Right ventricle myocardium inferior (tissue), 1 donor: ENCODE measurements around the gene UBXN7. TPM values are rescaled to one million over a fixed set of nuclear protein-coding genes. Genes with fewer than 3 reads are reported as not detected.
"Not testable (repeated sequence)": the region's sequence is repeated elsewhere in the genome, so short reads cannot be mapped to it uniquely, and the experiment has no call there.

Experiments used
- ATAC-seq: fragments of 200-7000 bp; cut with Tn5 transposase; one replicate; pipeline ENCODE4 v1.9.1; 2020; ENCODE audit warnings: mild to moderate bottlenecking, moderate library complexity
- DNase-seq: peaks from one replicate; pipeline ENCODE4 v3.0.0; 2021; ENCODE audit errors: missing footprints
- intact Hi-C: fragments of 100-400 bp; cut with DNase I; formaldehyde crosslinking; loops from one replicate; pipeline ENCODE4 v1.11.0; 2022
- total RNA-seq: library from RNA; stranded (reverse); fragmentation: NEBNext Ultra II Directional; extraction: Animal tissue kit (Norgen Biotek cat#: 25700); gene quantifications from one replicate; pipeline ENCODE4 v1.2.1, GENCODE V29; 2021
- donor health status: DM: no; HTN: yes; CAD: no; lungs with severe emphysema.

The UBXN7 gene
- total RNA-seq, 1 donor from 2014 or later = 31.1 TPM

DNA sequence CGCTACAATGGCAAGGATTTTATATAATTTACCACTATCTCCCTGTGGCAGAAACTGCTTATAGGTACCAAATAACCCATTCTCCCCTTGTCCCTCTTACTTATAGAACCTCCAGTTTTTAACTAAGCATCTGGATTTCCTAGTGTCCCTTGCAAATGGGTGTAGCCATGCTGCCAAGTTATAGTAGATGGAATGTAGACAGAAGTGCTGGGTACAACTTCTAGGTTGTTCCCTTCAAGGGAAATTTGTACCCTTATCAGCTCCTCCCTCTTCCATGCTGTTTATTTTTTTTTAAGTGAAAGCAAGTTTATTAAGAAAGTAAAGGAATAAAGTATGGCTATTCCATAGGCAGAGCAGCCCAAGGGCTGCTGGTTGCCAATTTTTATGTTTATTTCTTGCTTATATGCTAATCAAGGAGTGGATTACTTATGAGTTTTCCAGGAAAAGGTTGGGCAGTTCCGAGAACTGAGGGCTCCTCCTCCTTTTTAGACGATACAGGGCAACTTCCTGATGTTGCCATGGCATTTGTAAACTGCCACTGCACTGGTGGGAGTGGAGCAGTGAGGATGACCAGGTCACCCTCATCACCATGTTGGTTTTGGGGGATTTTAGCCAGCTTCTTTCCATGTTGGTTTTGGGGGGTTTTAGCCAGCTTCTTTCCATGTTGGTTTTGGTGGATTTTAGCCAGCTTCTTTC, 53.9 kb downstream of the UBXN7 start:
- ATAC-seq (no peak), DNase-seq (no peak)
- intact Hi-C loops = no loop called here

DNA sequence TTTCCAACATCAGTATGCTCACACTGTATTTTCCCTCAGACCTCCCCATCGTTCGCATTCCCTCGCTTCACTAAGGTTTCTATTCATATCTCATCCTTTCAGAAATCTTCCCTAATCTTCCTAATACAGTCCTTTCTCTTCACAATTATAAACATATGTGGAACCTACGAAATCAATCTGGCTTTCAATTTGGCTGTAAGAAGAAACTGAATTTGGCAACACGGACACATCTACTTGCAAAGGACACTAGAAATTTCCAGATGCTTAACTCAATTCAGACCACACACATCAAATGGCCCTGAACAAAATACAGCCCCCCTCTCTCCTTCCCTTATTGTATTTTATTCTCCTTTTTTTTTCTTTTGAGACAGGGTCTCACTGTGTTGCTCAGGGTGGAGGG, 54.9 kb downstream of the UBXN7 start:
- no peak for DNase-seq
- ATAC-seq = no peak
- intact Hi-C loops = no loop called here

DNA sequence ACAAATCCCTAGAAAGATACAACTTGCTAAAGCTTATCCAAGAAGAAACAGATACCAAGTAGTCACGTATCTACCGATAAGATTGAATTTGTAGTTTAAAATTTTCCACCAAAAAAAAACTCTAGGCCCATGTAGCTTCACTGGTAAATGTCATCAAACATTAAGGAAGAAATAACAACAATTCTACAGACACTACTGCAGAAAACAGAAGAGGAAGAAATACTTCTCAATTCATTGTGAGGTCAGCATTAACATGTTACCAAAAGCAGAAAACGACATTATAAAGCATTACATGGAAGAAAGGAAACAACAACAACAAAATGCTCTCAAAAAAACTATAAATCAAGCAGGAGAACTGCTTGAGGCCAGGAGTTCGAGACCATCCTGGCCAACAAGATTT, 66.5 kb downstream of the UBXN7 start:
- ATAC-seq (no peak), DNase-seq (no peak)
- intact Hi-C loops = no loop called here

DNA sequence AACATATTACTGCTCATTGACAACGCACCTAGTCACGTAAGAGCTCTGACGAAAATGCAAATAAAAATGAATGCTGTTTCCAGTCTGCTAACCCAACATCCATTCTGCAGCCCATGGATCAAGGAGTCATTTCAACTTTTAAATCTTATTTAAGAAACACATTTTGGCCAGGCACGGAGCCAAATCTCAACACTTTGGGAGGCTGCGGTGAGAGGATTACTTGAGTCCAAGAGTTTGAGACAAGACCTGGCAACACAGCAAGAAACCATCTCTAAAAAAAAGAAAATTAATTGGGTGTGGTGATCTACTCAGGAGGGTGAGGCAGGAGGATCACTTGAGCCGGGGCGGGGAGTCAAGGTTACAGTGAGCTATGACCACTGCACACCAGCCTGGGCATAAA, 71.6 kb downstream of the UBXN7 start:
- ATAC-seq (no peak), DNase-seq (no peak)
- intact Hi-C loops = no loop called here

DNA sequence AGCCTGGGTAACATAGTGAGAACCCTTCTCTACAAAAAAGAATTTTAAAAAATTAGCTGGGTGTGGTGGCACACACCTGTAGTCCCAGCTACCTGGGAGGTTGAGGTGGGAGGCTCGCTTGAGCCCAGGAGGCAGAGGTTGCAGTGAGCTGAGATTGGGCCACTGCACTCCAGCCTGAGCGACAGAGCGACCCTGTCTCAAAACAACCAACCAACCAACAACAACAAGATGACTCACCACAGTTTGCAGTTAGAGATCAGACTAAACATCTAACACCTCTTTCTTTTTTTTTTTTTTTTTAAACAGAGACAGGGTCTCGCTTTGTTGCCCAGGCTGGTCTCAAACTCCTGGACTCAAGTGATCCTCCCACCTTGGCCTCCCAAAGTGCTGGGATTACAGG, 73.7 kb downstream of the UBXN7 start:
- DNase-seq, intact Hi-C loops, ATAC-seq: not testable (repeated sequence)

DNA sequence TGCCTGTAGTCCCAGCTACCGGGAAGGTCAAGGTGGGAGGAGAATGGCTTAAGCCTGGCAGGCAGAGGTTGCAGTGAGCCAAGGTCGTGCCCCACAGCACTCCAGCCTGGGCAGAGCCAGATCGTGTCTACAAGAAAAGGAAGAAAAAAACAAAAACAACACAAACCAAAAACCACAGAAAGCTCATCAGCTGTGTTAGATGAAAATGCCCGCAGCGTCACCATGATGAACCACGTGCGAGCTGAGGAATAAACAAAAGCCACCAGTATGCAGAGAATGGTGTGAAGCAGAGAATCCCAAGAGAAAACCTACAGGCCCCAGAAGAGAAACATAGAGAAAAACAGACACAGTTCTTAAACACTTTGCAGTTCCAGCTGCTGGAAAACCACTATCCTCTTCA, 74.3 kb downstream of the UBXN7 start:
- DNase-seq = no peak
- intact Hi-C loops = no loop called here
- ATAC-seq = no peak

DNA sequence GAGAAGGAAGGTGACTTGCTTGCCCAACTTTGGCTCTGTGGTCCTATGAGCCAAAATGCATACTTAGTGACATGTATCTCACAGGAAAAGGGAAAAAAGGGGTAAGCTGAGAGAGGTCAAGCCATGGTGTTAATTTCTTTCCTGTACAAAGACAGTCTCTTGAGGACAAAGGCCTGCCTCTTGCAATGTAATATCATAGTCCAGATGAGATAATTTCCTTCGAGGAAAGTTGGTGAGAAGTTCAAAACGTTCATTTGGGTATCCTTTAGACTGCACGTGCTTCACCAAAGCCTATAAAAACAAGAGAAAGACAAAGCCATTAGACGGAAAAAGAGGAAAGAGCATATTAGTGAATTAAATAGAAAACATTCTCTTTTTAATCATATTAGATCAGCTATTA, 75.7 kb downstream of the UBXN7 start:
- intact Hi-C loops = no loop called here
- DNase-seq (no peak), ATAC-seq (no peak)

DNA sequence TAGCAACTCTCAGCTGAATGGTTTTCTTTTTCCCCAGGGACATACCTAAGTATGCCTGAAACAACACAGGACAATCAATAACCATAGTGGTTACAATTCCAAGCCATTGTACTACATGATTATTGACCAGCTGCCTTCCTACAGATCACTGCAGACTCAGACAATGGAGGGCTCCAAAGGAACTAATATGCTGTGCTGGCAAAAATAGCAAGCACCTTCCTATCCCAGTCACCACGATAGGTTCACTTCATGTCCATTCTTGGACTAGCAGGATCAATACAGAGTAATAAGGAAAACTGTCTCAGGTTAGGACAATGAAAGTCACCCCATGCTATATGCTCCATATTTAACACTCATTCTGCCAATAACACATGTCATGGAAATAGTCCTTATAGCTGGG, 76.6 kb downstream of the UBXN7 start:
- intact Hi-C loops = no loop called here
- no peak for ATAC-seq
- no peak for DNase-seq

DNA sequence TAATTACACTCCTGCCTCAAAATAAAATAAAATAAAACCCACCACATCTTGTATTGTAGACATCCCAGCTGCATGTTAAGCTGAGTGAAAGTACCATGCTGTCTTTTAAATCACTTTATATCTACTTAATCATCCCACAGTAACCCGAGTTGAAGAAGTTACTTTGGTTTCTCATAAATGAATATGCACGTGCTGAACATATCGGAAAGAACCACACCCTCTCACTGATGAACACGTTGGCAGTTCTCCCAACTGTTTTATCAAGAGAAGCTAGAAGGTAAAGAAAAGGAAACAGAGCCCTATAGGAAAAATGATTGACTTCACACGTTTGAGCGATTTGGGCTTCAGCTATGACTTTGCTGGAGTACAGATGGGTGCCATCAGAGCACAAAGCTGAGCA, 78.1 kb downstream of the UBXN7 start:
- intact Hi-C loops = no loop called here

DNA sequence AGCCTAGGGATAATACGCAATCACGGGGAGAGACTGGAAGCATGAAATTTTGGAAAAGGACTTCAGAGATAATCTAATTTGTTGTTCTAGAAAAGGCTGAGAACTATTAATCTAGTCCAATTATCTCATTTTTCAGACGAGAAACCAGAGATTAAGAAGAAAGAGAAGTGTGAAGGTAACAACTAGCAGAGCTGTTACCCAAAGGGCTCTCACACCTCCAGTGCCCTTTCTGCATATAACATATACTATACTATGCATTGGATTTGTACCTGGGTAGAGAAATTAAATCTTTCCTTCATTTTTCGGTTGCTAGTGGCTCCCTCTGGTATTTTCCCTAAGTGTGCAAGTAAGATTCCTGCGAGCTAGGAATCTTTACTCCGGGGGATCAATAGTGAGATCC, 80.7 kb downstream of the UBXN7 start:
- DNase-seq (no peak), ATAC-seq (no peak)
- intact Hi-C loops = no loop called here

More for the DNA sequence above, 78.1 kb downstream of the UBXN7 start:
- DNase-seq = no peak
- no peak for ATAC-seq

DNA sequence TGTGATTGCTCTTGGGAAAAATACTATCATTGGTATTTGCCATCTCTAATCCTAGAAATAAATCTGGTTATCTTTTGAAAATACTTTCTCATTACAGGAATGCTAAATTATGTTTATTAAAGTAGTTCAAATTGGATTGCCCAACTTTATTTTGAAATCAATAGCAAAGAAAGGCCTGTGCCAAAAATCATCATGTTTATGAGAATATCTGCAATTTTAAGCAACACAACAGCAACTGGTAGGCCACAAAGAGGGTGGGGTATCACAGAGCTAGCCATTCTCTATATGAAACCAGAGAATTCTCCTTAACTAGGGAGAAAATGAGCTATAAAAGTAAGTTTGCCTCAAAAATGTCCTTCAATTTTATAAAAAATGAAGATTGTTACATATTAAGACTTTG, 82.2 kb downstream of the UBXN7 start:
- no peak for ATAC-seq
- no peak for DNase-seq
- intact Hi-C loops = no loop called here

DNA sequence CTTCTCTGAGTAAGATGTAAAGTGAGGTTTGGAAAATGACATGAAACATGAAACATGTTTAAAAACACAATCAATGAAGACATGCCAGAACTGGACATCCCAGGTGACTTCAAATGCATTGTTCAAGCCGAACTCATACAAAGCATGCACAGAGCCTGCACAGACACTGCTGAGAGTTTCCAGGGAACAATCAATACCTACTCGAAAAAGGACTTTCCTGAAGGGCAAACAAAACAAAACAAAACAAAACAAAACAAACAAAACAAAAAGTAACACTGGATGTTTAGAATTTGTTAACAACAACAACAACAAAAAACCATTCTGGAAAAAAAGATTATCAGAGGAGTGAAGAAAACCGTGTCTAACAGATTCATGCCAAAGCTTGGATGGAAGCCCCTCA, 83.5 kb downstream of the UBXN7 start:
- DNase-seq (no peak), ATAC-seq (no peak)
- intact Hi-C loops = no loop called here

DNA sequence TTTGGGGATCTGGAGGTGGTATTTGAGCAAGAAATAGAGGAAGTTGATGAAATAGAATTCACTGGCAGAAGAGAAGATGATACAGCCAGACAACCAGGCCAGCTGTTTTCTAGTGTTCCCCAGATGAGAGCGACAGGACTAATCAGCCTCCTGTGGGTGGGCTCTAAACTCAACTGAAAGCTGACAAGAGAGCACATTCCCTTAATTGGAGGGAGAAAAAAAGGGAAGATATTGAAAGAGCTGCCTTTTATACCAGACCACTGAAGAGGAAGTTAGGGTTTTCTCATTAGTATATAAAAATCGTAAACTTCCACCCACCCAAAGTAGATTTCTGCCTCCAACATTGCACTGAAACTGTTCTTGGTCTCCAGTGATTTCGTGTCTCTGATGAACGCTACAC, 87.6 kb downstream of the UBXN7 start:
- ATAC-seq (no peak), DNase-seq (no peak)
- intact Hi-C loops = no loop called here

DNA sequence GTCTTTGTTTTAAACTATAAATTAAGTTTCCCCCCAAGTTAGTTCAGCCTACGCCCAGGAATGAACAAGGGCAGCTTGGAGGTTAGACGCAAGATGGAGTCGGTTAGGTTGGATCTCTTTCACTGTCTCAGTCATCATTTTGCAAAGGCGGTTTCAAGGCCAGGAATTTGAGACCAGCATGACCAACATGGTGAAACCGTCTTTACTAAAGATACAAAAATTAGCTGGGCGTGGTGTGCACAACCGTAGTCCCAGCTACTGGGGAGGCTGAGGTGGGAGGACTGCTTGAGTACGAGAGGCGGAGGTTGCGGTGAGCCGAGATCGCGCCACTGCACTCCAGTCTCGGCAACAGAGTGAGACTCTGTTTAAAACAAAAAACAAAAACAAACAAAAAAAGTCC, 88.3 kb downstream of the UBXN7 start:
- ATAC-seq, intact Hi-C loops: not testable (repeated sequence)

DNA sequence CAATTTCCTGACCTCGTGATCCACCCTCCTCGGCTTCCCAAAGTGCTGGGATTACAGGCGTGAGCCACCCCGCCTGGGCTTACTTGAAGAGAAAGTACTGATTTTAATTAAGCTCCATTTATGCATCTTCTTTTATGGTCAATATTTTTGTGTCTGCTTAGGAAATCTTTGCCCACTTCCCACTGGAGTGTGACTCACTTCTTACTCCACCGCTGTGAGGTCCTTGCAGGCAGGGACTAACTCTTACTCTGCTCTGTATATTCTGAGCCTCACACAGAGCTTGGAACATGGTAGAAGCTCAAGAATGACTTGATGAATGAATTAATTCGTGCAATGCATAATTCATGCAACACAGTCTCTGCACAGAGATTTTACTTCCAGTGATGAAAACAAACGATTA, 91.1 kb downstream of the UBXN7 start:
- DNase-seq = no peak
- intact Hi-C loops = no loop called here

More for the DNA sequence above, 88.3 kb downstream of the UBXN7 start:
- DNase-seq = not testable (repeated sequence)

DNA sequence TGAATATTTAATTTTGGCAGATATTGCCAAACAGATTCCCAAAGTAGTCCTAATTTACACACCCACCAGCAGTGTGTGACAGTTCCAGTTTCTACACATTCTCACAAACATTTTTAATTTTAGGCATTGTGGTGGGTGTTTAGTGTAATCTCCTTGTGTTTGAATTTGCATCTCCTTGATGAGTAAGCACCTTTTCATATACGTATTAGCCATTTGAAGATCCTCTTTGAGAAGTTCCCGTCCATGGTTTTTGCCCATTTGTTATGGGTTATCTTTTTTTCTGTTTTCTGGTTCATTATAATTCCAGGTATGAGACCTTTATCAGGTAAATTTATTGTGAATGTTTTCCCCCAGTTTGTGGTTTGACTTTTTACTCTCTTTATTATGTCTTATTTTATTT, 91.8 kb downstream of the UBXN7 start:
- DNase-seq = no peak
- no peak for ATAC-seq
- intact Hi-C loops = no loop called here

More for the DNA sequence above, 91.1 kb downstream of the UBXN7 start:
- ATAC-seq = no peak

DNA sequence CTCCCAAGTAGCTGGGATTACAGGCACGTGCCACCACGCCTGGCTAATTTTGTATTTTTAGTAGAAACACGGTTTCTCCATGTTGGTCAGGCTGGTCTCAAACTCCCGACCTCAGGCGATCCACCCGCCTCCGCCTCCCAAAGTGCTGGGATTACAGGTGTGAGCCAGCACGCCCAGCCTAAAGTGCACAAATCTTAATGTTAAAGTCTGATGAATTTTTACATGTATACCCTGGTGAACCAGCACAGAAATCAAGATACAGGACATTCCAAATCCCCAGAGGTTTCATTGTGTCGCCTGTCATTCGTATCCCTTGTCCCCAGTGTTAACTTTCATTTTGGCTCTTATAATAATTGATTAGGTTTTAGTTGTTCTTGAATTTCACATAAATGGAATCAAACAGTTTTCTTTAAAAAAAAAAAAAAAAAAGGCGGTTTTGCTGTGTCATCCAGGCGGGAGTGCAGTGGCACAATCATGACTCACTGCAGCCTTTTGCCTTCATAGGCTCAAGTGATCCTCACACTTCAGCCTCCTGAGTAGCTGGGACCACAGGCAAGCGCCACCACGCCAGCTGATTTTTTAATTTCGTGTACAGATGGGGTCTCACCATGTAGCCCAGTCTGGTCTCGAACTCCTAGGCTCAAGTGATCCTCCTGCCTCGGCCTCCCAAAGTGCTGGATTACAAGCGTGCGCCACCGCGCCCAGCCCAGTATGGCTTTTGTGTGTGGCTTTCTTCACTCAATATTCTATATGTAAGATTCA, 92.6 kb downstream of the UBXN7 start:
- ATAC-seq (no peak), DNase-seq (no peak)
- intact Hi-C loops = no loop called here

DNA sequence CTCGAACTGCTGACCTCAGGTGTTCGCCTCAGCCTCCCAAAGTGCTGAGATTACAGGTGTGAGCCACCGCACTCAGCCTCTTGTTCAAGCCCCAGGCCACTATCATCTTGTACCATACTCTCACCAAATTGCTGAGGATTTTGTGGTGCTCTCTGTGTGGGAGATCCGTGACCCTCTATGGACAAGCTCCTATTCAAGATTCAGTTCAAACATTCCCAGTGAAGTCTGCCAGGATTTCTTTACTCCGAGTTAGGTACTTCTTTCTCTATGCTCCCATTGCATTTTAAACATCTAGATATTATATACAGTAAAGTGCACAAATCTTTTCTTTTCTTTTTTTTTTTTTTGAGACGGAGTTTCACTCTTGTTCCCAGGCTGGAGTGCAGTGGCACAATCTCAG, 93.2 kb downstream of the UBXN7 start:
- no peak for DNase-seq
- ATAC-seq = no peak
- intact Hi-C loops = no loop called here

DNA sequence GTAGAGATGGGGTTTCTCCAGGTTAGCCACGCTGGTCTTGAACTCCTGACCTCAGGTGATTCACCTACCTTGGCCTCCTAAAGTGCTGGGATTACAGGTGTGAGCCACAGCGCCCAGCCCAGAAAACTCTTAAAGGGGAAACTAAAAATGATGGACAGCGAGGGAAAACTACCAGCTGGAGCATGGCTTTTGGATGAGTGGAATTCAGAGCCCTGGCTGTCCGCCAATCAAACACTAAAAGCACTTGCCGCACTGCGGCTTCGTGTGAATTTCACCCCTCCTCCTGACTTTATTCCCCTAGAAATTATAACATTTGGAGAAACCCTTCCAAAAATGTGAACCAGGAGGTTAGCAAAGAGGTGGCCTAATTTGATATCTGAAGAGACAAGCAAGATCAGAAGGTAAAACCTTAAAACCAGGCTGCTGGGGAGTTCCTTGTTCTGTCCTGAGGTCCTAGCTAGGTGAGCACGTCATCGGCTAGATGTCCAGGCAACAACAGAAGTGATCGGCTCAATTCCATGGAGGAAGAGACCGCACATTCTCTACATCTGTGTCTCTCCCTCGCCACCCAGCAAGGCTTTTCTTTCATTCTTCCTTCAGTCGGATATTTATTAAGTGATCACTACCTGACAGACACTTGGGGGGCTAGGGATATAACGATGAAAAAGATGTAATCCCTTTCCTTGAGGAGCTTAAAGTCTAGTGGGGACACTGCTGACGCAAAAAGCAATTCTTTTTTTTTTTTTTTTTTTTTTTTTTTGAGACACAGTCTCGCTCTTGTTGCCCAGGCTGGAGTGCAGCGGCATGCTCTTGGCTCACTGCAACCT, 95.7 kb downstream of the UBXN7 start:
- no peak for DNase-seq
- no peak for ATAC-seq
- intact Hi-C loops = no loop called here

DNA sequence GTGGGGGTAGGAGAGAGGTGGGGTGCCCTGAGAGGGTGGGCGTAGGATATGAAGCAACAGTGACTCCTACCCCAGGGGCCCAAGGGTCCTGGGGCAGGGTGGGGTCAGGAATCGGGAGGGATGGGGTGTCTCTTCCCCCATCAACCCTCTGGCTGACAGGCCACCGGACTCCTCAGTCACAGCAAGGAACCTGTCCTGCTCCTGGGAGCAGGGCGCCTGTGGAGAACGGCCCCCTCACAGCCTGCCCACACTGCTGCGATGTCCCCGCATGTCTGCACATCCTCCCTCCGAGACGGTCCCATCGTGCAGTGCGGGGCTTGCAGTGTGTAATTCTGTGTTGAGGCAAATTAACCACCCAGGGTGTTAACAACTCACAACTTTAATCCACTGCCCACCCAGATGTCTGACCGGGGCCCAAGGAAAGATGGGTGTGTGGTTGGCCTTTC, 96.7 kb downstream of the UBXN7 start:
- ATAC-seq (no peak), DNase-seq (no peak)
- intact Hi-C loops = no loop called here
